IPS-18a (cell line): ENCODE measurements around the gene RGS14.

Source experiments
- H3K27ac ChIP-seq: one replicate; pipeline ENCODE4 v1.5.1; 2013; ENCODE audit warnings: low read length
- H3K27me3 ChIP-seq: one replicate; pipeline ENCODE4 v1.6.1; 2013; ENCODE audit warnings: mild to moderate bottlenecking, low read length; ENCODE audit not compliant: control insufficient read depth, insufficient read depth
- H3K36me3 ChIP-seq: one replicate; pipeline ENCODE4 v1.6.1; 2013; ENCODE audit warnings: low read depth, low read length; ENCODE audit not compliant: control insufficient read depth
- H3K4me1 ChIP-seq: one replicate; pipeline ENCODE4 v1.6.1; 2013; ENCODE audit warnings: low read depth, low read length; ENCODE audit not compliant: control insufficient read depth
- H3K4me3 ChIP-seq: one replicate; pipeline ENCODE4 v1.5.1; 2013; ENCODE audit warnings: low read length
- H3K9ac ChIP-seq: one replicate; pipeline ENCODE4 v1.6.1; 2013; ENCODE audit warnings: mild to moderate bottlenecking, low read length, moderate library complexity
- H3K9me3 ChIP-seq: one replicate; pipeline ENCODE4 v1.6.1; 2013; ENCODE audit warnings: low read depth, low read length; ENCODE audit not compliant: control insufficient read depth

The RGS14 gene

GRCh38 chr5:177314376-177315342 is 43.1 kb upstream of the RGS14 start:
- peaks cover 4% of the 10 kb centered on the region for H3K4me1 ChIP-seq
- H3K27ac ChIP-seq = no peak overlapping the region
- no peak overlapping the region for H3K4me3 ChIP-seq
- H3K9ac ChIP-seq = no peak overlapping the region
- H3K27me3 ChIP-seq = no peaks in the 10 kb centered on the region
- H3K36me3 ChIP-seq = no peaks in the 10 kb centered on the region
- H3K9me3 ChIP-seq = no peaks in the 10 kb centered on the region

- Histone ChIP-seq H3K27me3 (no peaks in the 10 kb centered on the region), H3K9ac (no peak overlapping the region), H3K4me1 (peaks cover 4% of the 10 kb centered on the region), H3K36me3 (no peaks in the 10 kb centered on the region), H3K9me3 (no peaks in the 10 kb centered on the region), H3K27ac (no peak overlapping the region), H3K4me3 (no peak overlapping the region)
Measured at GRCh38 chr5:177315411-177315810, 42.3 kb upstream of the RGS14 start.

- H3K4me1 ChIP-seq = peaks cover 4% of the 10 kb centered on the region
Measured at GRCh38 chr5:177316005-177316404, 41.7 kb upstream of the RGS14 start.

GRCh38 chr5:177317959-177318377 is 39.8 kb upstream of the RGS14 start:
- Histone ChIP-seq H3K9me3 (no peaks in the 10 kb centered on the region), H3K27me3 (no peaks in the 10 kb centered on the region), H3K36me3 (no peaks in the 10 kb centered on the region), H3K9ac (no peak overlapping the region), H3K4me1 (no peaks in the 10 kb centered on the region), H3K27ac (no peak overlapping the region), H3K4me3 (no peak overlapping the region)

More at GRCh38 chr5:177316005-177316404, 41.7 kb upstream of the RGS14 start:
- Histone ChIP-seq H3K9ac (no peak overlapping the region), H3K9me3 (no peaks in the 10 kb centered on the region), H3K27ac (no peak overlapping the region), H3K4me3 (no peak overlapping the region), H3K27me3 (no peaks in the 10 kb centered on the region), H3K36me3 (no peaks in the 10 kb centered on the region)

GRCh38 chr5:177319913-177320588 is 37.7 kb upstream of the RGS14 start:
- H3K4me1 ChIP-seq = no peaks in the 10 kb centered on the region
- H3K4me3 ChIP-seq = no peak overlapping the region
- H3K9me3 ChIP-seq = no peaks in the 10 kb centered on the region
- no peak overlapping the region for H3K9ac ChIP-seq
- H3K27me3 ChIP-seq = no peaks in the 10 kb centered on the region
- no peaks in the 10 kb centered on the region for H3K36me3 ChIP-seq
- no peak overlapping the region for H3K27ac ChIP-seq

- Histone ChIP-seq H3K9ac (no peak overlapping the region), H3K27ac (no peak overlapping the region), H3K27me3 (no peaks in the 10 kb centered on the region), H3K36me3 (no peaks in the 10 kb centered on the region), H3K4me3 (no peak overlapping the region), H3K4me1 (peaks cover 5% of the 10 kb centered on the region), H3K9me3 (no peaks in the 10 kb centered on the region)
Measured at GRCh38 chr5:177320879-177321278, 36.8 kb upstream of the RGS14 start.

- Histone ChIP-seq H3K9ac (no peak overlapping the region), H3K9me3 (no peaks in the 10 kb centered on the region)
Measured at GRCh38 chr5:177325868-177326381, 31.8 kb upstream of the RGS14 start.

GRCh38 chr5:177327539-177328522 is 29.9 kb upstream of the RGS14 start:
- H3K9me3 ChIP-seq = no peaks in the 10 kb centered on the region
- peaks cover 9% of the 10 kb centered on the region for H3K4me1 ChIP-seq
- no peak overlapping the region for H3K9ac ChIP-seq
- no peaks in the 10 kb centered on the region for H3K27me3 ChIP-seq
- H3K27ac ChIP-seq = no peak overlapping the region
- H3K4me3 ChIP-seq = no peak overlapping the region
- H3K36me3 ChIP-seq = no peaks in the 10 kb centered on the region

More at GRCh38 chr5:177325868-177326381, 31.8 kb upstream of the RGS14 start:
- H3K36me3 ChIP-seq = no peaks in the 10 kb centered on the region
- H3K27me3 ChIP-seq = no peaks in the 10 kb centered on the region
- peak overlapping the region; percentile 65 for H3K27ac ChIP-seq
- no peak overlapping the region for H3K4me3 ChIP-seq
- H3K4me1 ChIP-seq = peaks cover 9% of the 10 kb centered on the region

GRCh38 chr5:177328545-177329231 is 29.0 kb upstream of the RGS14 start:
- H3K27me3 ChIP-seq = no peaks in the 10 kb centered on the region
- peaks cover 2% of the 10 kb centered on the region for H3K36me3 ChIP-seq
- H3K4me1 ChIP-seq = peaks cover 9% of the 10 kb centered on the region
- H3K9ac ChIP-seq = no peak overlapping the region
- no peaks in the 10 kb centered on the region for H3K9me3 ChIP-seq
- H3K4me3 ChIP-seq = no peak overlapping the region
- no peak overlapping the region for H3K27ac ChIP-seq

- no peaks in the 10 kb centered on the region for H3K27me3 ChIP-seq
- no peak overlapping the region for H3K4me3 ChIP-seq
- no peaks in the 10 kb centered on the region for H3K9me3 ChIP-seq
- peaks cover 14% of the 10 kb centered on the region for H3K36me3 ChIP-seq
- H3K4me1 ChIP-seq = peaks cover 9% of the 10 kb centered on the region
- no peak overlapping the region for H3K27ac ChIP-seq
- no peak overlapping the region for H3K9ac ChIP-seq
Measured at GRCh38 chr5:177329883-177330282, 27.8 kb upstream of the RGS14 start.
